Activated CD8-positive, alpha-beta memory T cell treated with anti-CD3 and anti-CD28 coated beads, Interleukin-2, amount 50 U/mL, for 1 hour (primary cell): ENCODE data around the gene SRRM3.
"Not testable (repeated sequence)": the region's sequence is repeated elsewhere in the genome, so short reads cannot be mapped to it uniquely, and the experiment has no call there.

ENCODE experiments used
- DNase-seq: peaks from one replicate; pipeline ENCODE4 v3.0.0-alpha.2; 2020; ENCODE audit errors: extremely low read depth

SRRM3 gene

GRCh38 chr7:76191783-76192240, 9.9 kb upstream of the SRRM3 start:
- DNase-seq = no peak

DNA sequence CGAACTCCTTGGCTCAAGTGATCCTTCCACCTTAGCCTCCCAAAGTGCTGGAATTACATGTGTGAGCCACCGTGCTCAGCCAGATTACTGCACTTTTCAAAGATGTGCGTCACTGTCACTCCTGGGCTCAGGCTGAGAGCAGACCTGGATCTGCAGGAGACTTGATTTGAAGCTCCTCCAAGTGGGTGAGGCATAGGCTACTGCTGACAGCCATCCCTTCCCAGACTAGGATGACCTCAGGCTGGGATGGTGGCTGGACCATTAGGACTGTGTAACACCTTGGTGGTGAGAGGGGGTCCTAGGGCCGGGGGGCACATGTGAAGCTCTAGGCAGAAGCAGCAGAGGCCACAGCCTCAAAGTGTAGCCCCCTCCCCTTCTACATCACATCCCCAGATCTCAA, 8.2 kb upstream of the SRRM3 start:
- DNase-seq = no peak

- no peak for DNase-seq
These were observed 7.8 kb upstream of the SRRM3 start for GRCh38 chr7:76193883-76194282.

DNA sequence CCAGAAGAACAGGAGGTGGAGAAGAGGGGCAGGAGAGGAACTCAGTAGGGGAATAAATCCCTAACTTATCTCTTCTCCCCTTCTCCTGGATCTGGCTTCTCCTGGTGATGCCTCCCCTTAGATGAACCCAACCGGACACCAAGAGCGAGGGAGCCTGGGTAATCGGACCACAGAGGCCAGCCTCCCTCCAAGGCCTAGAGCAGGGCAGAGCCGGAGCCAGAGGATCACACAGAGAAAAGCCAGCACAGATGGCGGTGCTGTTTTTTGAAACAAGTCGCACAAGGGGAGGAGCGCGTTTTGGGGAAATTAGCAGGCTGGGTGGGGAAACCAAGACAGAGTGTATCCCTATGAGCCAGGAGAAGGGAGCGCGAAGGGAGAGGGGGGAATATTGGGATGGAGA, 4.9 kb upstream of the SRRM3 start:
- no peak for DNase-seq

DNA sequence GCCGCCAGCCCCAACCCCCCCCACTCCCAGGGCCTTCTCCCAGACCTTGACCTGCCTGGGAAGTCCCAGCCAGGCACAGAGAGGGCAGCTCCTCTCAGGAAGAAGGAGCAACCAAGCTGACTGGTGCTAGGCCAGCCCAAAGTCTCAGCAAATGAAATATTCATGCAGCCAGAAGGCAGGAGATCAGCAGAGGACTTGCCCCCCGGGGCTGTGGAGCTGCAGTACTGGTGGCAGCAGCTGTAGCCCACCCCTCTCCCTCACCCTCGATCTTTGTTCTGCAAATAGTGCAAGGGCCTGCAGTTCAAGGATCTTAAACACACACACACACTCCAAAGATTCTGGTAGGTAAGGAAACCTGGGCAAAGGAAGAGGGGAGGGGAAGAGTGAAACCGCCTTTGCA, 3.5 kb upstream of the SRRM3 start:
- no peak for DNase-seq

DNA sequence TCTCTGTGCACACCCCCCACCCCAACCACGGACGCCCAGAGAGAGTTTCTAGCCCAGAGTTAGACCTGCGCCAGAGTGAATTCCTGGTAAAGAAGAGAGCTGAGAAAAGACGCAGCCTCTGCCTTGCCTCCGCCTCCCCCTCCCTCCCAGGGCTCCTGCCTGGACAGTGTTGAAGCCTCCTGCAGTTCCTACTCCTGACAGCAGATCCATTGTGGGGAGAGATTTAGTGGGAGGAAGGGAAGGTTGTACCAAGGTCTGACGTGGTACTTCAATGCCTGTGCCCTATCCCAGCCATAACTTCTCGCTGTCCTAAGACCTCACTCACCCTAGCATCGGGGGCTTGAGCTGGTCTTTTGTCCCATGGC, 952 bp downstream of the SRRM3 start:
- no peak for DNase-seq

- no peak for DNase-seq
These were observed 2.5 kb downstream of the SRRM3 start for GRCh38 chr7:76204147-76204546.

- no peak for DNase-seq
These were observed 4.9 kb downstream of the SRRM3 start for GRCh38 chr7:76206633-76207032.

DNA sequence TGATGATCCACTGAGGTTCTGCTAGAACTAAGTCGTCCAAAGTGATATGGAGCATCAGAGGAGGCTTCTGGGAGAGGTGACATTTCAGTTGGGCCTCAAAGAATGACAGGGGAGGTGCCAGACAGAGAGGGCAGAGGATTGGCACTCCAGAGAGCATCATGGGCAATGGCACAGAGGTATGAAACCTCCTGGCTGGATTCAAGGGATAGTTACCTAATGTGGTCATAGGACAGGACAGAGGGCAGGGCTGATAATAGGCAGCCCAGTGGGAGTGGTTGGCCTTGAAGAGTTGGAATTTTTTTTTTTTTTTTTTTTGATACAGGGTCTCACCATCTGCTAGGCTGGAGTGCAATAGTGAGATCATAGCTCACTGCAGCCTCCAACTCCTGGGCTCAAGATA, 7.6 kb downstream of the SRRM3 start:
- no peak for DNase-seq

DNA sequence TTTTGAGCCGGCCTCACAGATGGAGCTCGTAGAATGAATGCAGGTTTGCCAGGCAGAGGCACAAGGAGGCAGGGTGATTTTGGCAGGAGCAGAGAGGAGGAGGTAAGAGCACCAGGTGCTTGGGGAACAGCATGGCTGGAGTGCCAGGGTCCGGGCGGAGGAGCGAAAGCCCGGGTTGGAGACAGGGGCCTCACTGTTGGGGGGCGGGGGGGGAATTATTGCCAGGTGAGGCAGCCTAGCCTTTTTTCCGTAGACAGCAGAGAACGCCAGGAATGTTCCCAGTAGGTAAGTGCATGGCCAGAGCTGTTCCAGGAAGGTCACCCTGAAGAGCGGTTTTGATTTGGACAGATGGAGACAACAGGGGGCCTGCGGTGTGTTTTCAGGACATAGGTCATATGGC, 9.5 kb downstream of the SRRM3 start:
- no peak for DNase-seq

GRCh38 chr7:76215349-76215748, 13.7 kb downstream of the SRRM3 start:
- DNase-seq = not testable (repeated sequence)

- no peak for DNase-seq
These were observed 14.8 kb downstream of the SRRM3 start for GRCh38 chr7:76216381-76217082.

GRCh38 chr7:76217942-76218566, 16.4 kb downstream of the SRRM3 start:
- no peak for DNase-seq

DNA sequence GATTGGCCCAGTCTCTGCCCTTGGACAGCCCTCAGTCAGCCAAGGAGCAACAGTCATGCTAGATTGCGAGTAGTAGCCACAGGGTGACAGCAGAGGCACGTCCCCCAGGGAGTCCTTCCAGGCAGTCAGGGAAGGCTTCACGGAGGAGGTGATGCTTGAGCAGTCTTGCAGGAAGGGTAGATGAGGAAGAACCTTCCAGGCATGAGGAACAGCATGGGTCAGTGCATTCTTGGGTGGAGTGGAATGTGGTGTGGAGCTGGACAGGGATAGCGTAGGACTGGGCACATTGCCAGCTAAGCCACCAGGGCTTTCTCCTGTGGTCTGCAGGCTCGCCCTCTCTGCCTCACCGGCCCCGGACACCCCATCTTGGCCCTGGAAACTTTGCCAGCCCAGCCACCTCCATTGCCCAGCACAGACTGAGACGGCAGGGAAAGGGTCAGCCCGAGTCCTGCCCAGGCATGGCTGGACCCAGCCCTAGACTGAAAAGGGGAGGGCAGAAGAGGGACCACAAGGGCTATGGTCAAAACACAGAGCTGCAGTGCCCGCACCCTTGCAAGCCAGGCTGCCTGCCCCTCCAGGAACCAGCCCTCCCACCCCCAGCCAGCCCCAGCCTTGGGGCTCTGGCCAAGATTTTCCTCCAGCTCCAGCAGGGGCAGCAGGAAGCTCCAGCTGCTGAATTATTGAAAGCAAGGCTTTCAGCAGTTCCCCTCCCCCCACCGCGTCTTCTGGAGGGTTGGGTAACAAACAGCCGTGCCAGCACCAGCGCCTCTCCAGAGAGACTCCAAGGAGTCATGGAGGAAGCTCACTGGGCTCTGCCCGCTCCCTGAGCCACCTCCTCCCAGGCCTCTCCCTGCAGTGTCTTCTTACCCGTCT, 18.7 kb downstream of the SRRM3 start:
- DNase-seq = no peak

DNA sequence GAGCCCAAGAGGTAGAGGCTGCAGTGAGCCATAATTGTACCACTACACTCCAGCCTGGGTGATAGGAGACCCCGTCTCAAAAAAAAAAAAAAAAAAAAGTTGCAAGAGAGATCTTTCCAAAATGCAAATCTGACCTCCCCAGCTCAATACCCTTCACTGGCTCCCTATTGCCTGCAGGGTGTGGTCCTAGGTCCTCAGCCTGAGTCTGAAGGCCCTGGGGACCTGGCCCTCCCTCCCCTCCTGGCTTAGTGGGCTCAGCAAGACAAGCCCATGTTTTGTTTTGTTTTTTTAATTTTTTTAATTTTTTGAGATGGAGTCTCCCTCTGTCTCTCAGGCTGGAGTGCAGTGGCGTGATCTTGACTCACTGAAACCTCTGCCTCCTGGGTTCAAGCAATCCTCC, 20.6 kb downstream of the SRRM3 start:
- no peak for DNase-seq

DNA sequence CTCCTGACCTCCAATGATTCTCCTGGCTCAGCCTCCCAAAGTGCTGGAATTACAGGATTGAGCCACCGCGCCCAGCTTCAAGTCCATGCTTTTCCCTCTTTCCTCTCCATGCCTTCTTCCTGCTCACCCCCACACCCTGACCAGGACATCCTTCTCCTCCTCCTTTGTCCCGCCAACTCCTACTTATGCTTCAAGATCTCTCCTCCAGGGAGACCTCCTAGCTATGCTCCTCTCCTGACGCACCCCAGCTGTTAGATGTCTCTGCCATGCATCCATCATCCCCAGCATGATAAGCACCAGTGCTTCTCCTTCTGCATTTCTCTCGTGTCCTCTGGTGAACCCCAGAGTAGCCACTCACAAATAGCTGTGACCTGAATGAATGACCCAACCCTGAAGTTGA, 21.1 kb downstream of the SRRM3 start:
- no peak for DNase-seq

GRCh38 chr7:76223286-76223972, 21.7 kb downstream of the SRRM3 start:
- DNase-seq = no peak

GRCh38 chr7:76224695-76225094, 23.0 kb downstream of the SRRM3 start:
- no peak for DNase-seq

DNA sequence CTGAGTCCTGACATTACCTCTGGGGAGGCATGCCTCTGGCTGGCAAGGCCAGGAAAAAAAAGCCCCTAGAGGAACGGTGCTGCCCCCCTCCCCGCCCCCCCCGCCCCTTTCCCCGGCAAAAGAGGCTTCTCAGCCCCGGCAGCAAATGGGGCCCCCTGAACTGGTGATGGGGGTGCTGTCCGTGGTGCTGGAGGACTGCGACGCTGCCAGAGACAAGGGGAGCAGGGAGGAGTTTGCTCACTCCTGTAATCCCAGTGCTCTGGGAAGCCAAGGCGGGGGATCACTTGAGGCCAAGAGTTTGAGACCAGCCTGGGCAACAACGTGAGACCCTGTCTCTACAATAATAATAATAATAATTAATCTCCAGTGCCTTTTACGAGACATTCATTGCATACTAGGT, 23.7 kb downstream of the SRRM3 start:
- no peak for DNase-seq

DNA sequence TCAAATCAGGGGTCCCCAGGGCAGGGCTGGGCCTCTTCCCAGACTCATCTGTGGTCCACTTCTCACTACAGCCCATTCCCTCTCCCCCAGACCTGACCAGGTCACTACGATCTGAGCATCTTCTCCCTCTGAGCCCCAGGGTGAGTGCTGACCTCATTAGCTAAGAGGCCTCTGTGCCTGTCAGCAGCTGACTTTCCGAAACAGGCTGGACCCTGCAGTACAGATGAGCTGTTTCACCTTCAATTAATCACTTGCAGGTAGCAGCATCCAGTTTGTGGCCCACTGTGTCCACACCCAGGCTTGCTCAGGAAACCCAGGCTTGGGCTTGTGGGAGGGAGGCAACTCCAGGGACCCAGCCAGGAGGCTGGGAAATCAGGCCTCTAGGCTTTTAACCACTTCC, 24.3 kb downstream of the SRRM3 start:
- no peak for DNase-seq

DNA sequence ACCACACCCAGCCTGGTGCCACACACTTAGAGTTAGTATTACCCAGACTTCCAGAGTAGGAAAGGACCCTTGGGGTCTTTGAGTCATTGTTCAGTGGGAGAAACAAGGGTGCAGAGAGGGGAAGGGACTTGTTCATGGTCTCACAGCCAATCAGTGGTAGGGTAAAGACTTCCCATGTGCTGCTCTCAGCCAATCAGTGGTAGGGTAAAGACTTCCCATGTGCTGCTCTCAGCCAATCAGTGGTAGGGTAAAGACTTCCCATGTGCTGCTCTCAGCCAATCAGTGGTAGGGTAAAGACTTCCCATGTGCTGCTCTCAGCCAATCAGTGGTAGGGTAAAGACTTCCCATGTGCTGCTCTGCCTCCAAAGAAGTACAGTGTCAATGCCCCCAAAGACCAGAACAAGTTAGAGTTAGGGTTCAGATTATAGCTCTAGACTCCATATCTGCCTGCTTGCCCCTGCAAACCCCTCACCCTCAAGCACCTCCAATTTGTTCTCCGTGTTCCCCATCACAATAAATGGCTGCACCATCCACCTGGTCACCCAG, 25.3 kb downstream of the SRRM3 start:
- not testable (repeated sequence) for DNase-seq

- no peak for DNase-seq
These were observed 28.5 kb downstream of the SRRM3 start for GRCh38 chr7:76230214-76230613.
